H7 (cell line): ENCODE data around the gene JADE2. TPM values are rescaled to one million over a fixed set of nuclear protein-coding genes. Genes with fewer than 3 reads are reported as not detected.
"Not testable (repeated sequence)": the region's sequence is repeated elsewhere in the genome, so short reads cannot be mapped to it uniquely, and the experiment has no call there.

ENCODE experiments used
- DNase-seq: peaks from one replicate; pipeline ENCODE4 v3.0.0; 2012
- H3K27me3 ChIP-seq: 2 replicates; pipeline ENCODE4 v1.6.0; 2011; ENCODE audit warnings: mild to moderate bottlenecking, low read length; ENCODE audit not compliant: control insufficient read depth, insufficient read depth
- H3K36me3 ChIP-seq: replicated peaks from 2 replicates; pipeline ENCODE4 v1.5.1; 2011; ENCODE audit warnings: low read length; ENCODE audit not compliant: control insufficient read depth, insufficient read depth
- H3K4me3 ChIP-seq: 2 replicates; pipeline ENCODE4 v1.5.1; 2011; ENCODE audit warnings: low read depth, mild to moderate bottlenecking, control low read depth, low read length, moderate library complexity; ENCODE audit not compliant: insufficient read depth
- total RNA-seq: library from RNA; depleted of rRNA; stranded (reverse); fragments of >200 nt; shearing (Covaris generic); gene quantifications from 2 replicates; pipeline ENCODE4 v1.2.3, GENCODE V29; 2014

JADE2 gene
- total RNA-seq, 1 experiment from 2014 or later: 33.7 TPM

DNA sequence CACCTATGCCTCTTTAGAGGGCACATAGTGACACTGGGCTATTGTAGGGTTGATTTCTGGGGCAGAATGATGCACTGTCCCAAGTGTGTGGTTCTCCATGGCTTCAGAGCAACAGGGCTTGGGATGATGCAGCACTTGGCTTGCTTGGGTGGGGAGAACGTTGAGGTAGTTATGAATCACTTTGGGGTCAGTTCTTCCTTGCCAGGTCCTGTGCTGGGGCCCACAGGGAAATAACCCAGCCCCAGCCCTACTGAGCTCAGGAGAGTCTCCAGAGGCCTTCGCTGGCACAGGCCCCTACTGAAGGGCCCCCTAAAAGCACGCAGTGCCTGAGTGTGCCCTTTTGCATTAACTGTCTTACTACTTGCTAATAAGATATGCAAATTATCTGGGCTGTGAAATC is 24.2 kb downstream of the JADE2 start:
- Histone ChIP-seq H3K36me3 (peaks cover 33% of the 10 kb centered on the region), H3K27me3 (no peaks in the 10 kb centered on the region), H3K4me3 (no peak overlapping the region)
- DNase-seq: no peak

DNA sequence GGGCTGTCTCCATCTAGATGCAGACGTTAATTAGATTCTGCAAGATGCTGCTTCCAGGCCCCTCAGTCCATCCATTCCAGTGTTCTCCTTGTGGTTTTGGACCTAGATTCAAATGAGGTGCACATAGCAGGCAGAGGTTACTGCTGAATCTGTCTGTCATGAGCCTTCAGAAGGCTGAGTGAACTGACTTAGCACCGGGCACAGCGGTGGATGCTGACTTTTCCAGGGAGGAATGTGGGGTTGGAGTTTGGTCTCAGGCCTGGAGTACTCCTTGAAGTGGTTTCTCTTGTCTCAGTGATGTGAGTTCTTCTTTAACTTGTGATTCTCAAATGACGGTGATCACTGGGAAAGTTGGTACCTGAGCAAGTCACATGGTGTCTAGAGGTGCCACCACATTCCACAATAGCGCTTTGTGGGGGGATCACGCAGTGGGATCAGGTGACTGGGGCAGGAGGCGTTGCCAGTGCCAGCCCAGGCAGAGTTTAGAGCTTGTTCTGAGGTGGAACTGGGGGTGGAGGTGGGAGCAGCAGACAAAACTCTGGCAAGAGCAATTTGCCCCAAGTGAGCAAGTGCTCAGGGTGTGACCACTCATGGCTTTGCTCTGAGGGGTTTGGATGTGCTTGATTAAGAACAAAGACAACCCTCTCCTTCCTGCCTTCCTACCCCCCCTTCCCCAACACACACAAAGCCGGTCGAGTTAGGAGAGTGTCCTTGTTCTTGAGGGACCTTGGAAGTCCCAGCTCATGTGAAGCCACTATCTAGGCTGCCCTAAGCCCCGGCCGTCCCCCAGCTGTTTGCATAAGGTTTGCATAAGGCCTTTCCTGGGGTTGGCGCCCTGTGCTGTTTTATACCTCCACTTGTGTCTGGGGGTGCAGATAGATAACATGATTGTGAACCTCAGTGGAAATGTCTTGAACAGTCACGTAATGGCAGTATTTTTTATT is 25.1 kb downstream of the JADE2 start:
- Histone ChIP-seq H3K4me3 (no peak overlapping the region), H3K27me3 (no peaks in the 10 kb centered on the region), H3K36me3 (peaks cover 34% of the 10 kb centered on the region)
- peak; percentile 48 for DNase-seq

DNA sequence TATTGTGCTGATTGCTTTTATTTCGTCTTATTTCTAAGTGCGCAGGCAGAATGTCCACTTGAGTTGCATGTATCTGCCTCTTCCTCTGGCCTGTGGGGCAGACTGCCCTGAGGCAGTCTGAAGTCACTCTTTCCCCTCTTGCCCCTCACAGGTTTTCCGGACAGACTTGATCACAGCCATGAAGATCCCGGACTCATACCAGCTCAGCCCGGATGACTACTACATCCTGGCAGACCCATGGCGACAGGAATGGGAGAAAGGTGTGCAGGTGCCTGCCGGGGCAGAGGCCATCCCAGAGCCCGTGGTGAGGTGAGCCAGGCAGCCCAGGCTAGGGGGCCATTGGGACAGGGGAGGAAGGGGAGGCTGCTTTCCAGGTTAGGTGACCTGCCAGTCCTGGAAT is 26.4 kb downstream of the JADE2 start:
- Histone ChIP-seq H3K27me3 (no peaks in the 10 kb centered on the region), H3K36me3 (peaks cover 36% of the 10 kb centered on the region), H3K4me3 (no peak overlapping the region)
- DNase-seq: no peak

DNA sequence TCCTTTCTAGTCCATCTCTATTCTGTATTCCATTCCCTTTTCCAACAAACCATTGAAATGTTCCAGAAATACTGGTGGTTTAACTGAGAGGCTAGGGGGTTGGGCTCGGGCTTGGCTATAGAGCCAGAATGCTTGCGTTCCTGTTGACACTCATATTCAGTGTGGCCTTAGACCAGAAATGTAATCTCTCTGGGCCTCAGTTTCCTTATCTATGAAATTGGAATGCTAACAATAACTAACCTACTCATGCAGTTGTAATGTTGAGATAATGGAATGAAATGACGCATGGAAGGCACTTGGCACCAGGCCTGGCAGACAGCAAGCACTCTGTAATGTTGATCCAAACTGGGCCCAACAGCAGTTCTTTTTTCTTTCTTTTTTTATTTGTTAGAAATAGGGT is 26.8 kb downstream of the JADE2 start:
- Histone ChIP-seq H3K27me3 (no peaks in the 10 kb centered on the region), H3K4me3 (no peak overlapping the region), H3K36me3 (peaks cover 35% of the 10 kb centered on the region)
- DNase-seq: no peak

DNA sequence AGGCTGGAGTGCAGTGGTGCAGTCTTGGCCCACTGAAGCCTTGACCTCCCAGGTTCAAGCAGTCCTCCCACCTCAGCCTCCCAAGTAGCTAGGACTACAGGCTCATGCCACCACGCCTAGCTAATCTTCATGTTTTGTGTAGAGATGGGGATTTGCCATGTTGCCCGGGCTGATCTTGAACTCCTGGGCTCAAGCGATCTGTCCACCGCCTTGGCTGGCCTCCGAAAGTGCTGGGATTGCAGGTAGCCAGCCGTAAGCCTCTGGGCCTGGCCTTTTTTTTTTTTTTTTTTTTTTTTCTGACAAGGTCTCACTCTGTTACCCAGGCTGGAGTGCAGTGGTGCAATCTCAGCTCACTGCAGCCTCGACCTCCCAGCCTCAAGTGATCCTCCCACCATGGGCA is 27.2 kb downstream of the JADE2 start:
- H3K27me3 ChIP-seq, DNase-seq, H3K4me3 ChIP-seq: not testable (repeated sequence)
- H3K36me3 ChIP-seq: peaks cover 32% of the 10 kb centered on the region

DNA sequence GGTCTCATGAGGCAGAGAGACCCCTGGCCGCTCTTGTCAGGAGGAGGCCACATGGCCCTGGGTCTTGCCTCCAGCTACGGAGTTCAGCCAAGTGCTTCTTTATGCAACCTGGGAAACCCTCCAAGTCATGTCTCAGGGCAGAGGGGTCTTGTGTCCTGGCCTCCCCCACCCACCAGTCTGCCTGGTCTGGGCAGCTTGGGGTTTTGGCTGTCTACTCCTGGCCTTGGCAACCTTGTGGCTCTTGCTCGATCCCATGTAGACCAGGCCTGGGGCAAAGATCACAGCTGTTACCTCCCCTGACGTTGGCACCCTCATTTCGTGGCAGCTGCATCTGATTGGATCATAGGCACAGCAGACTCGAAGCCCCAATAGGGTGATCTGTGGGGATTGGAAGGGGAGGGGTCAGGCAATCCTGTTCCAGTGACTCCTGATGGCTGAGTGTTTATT is 28.4 kb downstream of the JADE2 start:
- Histone ChIP-seq H3K27me3 (no peaks in the 10 kb centered on the region), H3K36me3 (peaks cover 28% of the 10 kb centered on the region), H3K4me3 (no peak overlapping the region)
- DNase-seq: no peak

DNA sequence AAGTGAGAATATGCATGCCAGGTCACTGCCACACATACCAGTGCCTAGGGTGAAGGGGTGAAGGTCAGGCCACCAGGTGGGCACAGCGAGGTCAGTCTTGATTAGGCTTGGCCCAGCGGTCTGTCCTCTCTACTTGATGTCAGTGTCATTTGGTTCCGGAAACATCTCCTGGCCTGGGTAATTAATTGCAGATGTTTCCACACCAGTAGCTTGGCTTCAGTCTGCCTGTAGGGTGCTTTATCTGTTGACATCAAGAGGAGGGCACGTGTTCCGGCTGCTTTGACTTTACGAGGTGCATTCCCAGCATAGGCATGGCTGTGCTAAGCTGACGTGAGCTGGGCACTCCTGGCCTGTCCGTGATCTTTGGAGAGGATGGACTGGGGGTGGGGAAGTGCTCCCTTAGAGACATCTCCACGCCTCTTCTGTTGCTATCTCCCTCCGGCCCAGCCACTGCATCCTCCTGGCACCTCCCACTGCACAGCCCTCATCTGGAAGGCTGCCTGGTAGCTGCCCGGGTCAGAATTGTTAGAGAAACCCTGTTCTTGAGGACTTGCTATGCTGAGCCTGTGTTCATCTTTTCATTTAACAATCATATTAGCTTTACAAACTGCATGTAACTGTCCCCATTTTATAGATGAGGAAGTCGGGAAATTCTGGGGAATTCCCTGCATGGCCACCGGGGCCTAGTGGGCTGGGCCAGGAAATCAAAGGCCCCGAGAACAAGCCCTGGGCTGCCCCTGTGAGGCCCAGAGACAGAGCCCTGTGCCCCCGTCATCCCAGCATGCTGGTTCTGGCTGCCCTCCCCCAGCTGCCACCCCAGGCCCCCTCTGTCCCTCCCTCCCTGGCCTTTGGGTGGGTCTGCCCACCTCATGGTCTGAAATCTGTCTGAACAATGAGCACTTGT is 29.1 kb downstream of the JADE2 start:
- H3K36me3 ChIP-seq: peaks cover 32% of the 10 kb centered on the region
- no peaks in the 10 kb centered on the region for H3K27me3 ChIP-seq
- H3K4me3 ChIP-seq: no peak overlapping the region
- peak; percentile 79 for DNase-seq

DNA sequence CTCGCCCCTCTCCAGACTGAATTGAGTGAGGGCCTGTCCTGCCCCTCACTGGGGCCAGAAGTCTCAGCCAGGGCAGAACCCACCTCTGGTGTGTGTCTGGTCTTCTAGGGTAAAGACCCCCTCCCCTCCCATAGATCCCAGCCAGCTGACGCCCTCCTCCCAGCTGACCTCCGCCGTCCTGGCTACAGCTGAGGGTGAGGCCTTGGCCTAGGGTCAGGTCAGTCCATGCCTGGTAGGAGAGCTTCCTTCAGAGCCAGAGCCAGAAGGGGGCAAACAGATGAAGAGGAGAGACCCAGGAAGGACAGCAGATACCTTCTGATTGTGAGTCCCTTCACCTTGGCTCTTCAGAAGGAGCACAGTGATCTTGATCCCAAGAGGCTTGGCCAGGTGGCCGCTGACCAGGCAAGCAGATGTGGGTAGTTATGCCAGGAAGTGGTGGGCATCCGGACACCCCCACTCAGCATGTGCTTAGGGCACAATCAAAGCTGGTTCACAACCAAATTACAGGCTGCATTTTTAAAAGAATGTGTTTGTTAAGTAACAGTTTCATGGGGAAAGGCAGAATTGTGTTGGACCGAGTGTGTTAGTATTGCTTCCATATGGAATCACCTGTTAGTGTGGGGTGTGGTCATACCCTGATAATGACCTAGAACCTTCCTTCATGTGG is 29.9 kb downstream of the JADE2 start:
- H3K27me3 ChIP-seq: no peaks in the 10 kb centered on the region
- no peak overlapping the region for H3K4me3 ChIP-seq
- H3K36me3 ChIP-seq: peaks cover 34% of the 10 kb centered on the region
- peak; percentile 54 for DNase-seq

DNA sequence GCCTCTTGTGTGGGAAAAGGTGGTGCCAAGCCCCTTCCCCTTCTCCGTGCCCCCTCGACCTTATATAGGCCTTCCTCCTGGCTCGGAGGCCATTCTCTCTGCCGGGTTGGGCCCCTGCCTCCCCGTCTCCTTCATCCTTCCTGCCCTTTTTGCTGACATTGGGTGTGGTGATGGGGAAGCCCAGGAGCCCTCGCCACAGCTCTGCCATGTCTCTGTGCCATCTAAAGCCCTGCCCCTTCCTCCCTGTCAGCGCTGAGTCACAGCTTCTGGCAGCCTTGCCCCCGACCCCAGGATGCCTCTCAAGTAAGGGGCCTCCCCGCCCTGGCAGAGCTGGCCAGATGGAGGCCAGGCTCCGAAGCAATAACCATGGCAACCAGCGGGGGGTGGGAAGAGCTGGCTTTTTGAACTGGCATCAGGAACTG is 30.4 kb downstream of the JADE2 start:
- peak; percentile 88 for DNase-seq

DNA sequence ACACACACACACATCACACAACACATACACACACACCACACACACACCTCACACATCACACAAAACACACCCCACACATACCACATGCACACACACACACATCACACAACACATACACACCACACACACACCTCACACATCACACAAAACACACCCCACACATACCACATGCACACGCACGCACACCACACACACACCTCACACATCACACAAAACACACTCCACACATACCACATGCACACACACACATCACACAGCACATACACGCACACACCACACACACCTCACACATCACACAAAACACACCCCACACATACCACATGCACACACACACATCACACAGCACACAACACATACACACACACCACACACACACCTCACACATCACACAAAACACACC is 31.1 kb downstream of the JADE2 start:
- not testable (repeated sequence) for H3K27me3 ChIP-seq, DNase-seq, H3K4me3 ChIP-seq
- peaks cover 40% of the 10 kb centered on the region for H3K36me3 ChIP-seq

More for the DNA sequence above, 30.4 kb downstream of the JADE2 start:
- Histone ChIP-seq H3K27me3 (no peaks in the 10 kb centered on the region), H3K36me3 (peaks cover 34% of the 10 kb centered on the region), H3K4me3 (no peak overlapping the region)

DNA sequence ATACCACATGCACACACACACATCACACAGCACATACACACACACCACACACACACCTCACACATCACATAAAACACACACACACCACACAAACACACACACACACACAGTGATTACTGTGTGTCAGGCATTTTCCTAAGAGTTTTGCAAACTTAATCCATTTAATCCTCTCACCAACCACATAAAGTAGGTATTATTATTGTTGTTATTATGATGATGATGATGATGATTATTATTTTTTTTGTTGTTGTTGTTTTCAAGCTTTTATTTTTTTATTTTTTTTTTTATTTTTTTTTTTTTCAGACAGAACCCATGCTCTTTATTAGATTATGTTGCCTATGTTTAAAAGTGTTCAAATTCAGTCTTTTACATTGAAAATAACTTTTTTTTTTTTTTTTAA is 31.5 kb downstream of the JADE2 start:
- Histone ChIP-seq H3K4me3 (no peak overlapping the region), H3K36me3 (peaks cover 40% of the 10 kb centered on the region), H3K27me3 (no peaks in the 10 kb centered on the region)
- DNase-seq: no peak

DNA sequence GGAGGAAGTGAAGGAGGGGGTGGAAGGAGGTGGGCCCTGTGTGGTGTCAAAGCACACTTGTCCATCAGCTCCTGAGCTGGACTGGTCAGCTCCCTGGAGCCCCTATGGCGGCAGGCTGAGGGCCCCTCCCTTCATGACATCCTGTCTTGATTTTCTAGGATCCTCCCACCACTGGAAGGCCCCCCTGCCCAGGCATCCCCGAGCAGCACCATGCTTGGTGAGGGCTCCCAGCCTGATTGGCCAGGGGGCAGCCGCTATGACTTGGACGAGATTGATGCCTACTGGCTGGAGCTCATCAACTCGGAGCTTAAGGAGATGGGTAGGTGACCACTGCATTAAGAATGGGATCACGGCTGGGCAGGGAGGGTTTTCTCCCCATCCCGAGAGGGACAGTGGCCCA is 34.2 kb downstream of the JADE2 start:
- no peak overlapping the region for H3K4me3 ChIP-seq
- H3K36me3 ChIP-seq: peaks cover 54% of the 10 kb centered on the region
- H3K27me3 ChIP-seq: no peaks in the 10 kb centered on the region
- no peak for DNase-seq

DNA sequence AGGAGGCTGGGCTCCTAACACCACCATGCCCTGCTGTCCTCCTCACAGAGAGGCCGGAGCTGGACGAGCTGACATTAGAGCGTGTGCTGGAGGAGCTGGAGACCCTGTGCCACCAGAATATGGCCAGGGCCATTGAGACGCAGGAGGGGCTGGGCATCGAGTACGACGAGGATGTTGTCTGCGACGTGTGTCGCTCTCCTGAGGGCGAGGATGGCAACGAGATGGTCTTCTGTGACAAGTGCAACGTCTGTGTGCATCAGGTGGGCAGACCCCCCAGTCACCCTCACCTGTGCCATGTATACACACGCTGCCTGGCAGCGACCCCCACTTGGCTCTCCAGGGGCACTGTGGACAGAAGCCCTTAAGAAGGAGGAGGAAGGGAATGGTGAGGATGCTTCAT is 35.2 kb downstream of the JADE2 start:
- H3K36me3 ChIP-seq: peaks cover 58% of the 10 kb centered on the region
- no peaks in the 10 kb centered on the region for H3K27me3 ChIP-seq
- no peak for DNase-seq
- H3K4me3 ChIP-seq: no peak overlapping the region

DNA sequence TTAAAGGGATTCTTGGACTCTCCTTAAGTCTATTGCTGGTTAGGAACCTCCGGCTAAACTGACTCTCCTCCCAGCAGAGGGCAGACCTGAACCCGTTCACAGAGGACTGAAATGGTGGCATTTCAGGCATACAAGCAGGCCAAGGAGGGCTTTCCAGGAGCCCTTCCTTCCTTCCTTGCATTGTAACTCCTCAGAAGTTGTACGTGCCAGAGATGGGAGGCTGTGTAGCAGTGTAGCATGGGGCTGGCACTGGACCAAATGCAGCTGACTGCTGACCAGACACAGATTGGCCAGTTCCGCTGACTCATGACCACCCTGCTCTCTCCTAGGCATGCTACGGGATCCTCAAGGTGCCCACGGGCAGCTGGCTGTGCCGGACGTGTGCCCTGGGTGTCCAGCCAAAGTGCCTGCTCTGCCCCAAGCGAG is 36.4 kb downstream of the JADE2 start:
- Histone ChIP-seq H3K36me3 (peaks cover 62% of the 10 kb centered on the region), H3K4me3 (no peak overlapping the region), H3K27me3 (no peaks in the 10 kb centered on the region)
- DNase-seq: peak; percentile 88
